ENCODE data around the gene FOXC1.

FOXC1 gene

GRCh38 chr6:1612299-1612973, 2.7 kb downstream of the FOXC1 start:
- no peak for DNase-seq (ENCODE audit: low read depth)

- no peak for DNase-seq (ENCODE audit: low read depth)
These were observed 3.2 kb downstream of the FOXC1 start for GRCh38 chr6:1612974-1613306.

GRCh38 chr6:1613346-1613687, 3.6 kb downstream of the FOXC1 start:
- no peak for DNase-seq (ENCODE audit: low read depth)

- no peak for DNase-seq (ENCODE audit: low read depth)
These were observed 4.2 kb downstream of the FOXC1 start for GRCh38 chr6:1613688-1614447.

GRCh38 chr6:1614448-1615150, 4.9 kb downstream of the FOXC1 start:
- DNase-seq (ENCODE audit: low read depth), result no peak

GRCh38 chr6:1615151-1615852, 5.6 kb downstream of the FOXC1 start:
- DNase-seq (ENCODE audit: low read depth), result no peak

GRCh38 chr6:1615853-1616420, 6.2 kb downstream of the FOXC1 start:
- DNase-seq (ENCODE audit: low read depth), result no peak

GRCh38 chr6:1616701-1617463, 7.2 kb downstream of the FOXC1 start:
- no peak for DNase-seq (ENCODE audit: low read depth)

- no peak for DNase-seq (ENCODE audit: low read depth)
These were observed 8.0 kb downstream of the FOXC1 start for GRCh38 chr6:1617466-1618310.

- no peak for DNase-seq (ENCODE audit: low read depth)
These were observed 8.8 kb downstream of the FOXC1 start for GRCh38 chr6:1618311-1619097.

GRCh38 chr6:1619098-1619672, 9.5 kb downstream of the FOXC1 start:
- no peak for DNase-seq (ENCODE audit: low read depth)

- DNase-seq (ENCODE audit: low read depth), result no peak
These were observed 10.2 kb downstream of the FOXC1 start for GRCh38 chr6:1619673-1620503.

- DNase-seq (ENCODE audit: low read depth), result no peak
These were observed 10.9 kb downstream of the FOXC1 start for GRCh38 chr6:1620504-1621069.

- DNase-seq (ENCODE audit: low read depth), result no peak
These were observed 11.5 kb downstream of the FOXC1 start for GRCh38 chr6:1621070-1621701.

GRCh38 chr6:1622220-1622850, 12.6 kb downstream of the FOXC1 start:
- no peak for DNase-seq (ENCODE audit: low read depth)

GRCh38 chr6:1622851-1623768, 13.4 kb downstream of the FOXC1 start:
- DNase-seq (ENCODE audit: low read depth), result no peak
